Left lung (tissue), 10 donors: ENCODE results near the gene PPP1R13B. TPM values are rescaled to one million over a fixed set of nuclear protein-coding genes. Genes with fewer than 3 reads are reported as not detected.

Experiments used
- ATAC-seq: fragments of 200-7000 bp; cut with Tn5 transposase; one replicate; pipeline ENCODE4 v1.9.1; 2020; ENCODE audit warnings: moderate library complexity
- DNase-seq, 4 donors: peaks; one replicate each; pipeline ENCODE4 v3.0.0-alpha.2; 2013 to 2020
- H3K27ac ChIP-seq, 2 donors: fragments of 200-600 bp; sonication (generic) in 1 of 2; one replicate each; pipeline versions ENCODE4 v1.5.0 to v1.8.0; 2020 to 2021
- H3K27me3 ChIP-seq, 2 donors: fragments of 200-600 bp; sonication (generic) in 1 of 2; one replicate each; pipeline versions ENCODE4 v1.5.0 to v1.8.0; 2020 to 2021
- H3K36me3 ChIP-seq, 2 donors: fragments of 200-600 bp; sonication (generic) in 1 of 2; one replicate each; pipeline versions ENCODE4 v1.5.0 to v1.8.0; 2020 to 2021
- H3K4me1 ChIP-seq, 2 donors: fragments of 200-600 bp; one replicate each; pipeline ENCODE4 v1.8.0; 2021
- H3K4me3 ChIP-seq, 2 donors: fragments of 200-600 bp; sonication (generic) in 1 of 2; one replicate each; pipeline versions ENCODE4 v1.5.0 to v1.8.0; 2020 to 2021; ENCODE audit warnings: mild to moderate bottlenecking in 1 of 2
- H3K9me3 ChIP-seq, 2 donors: fragments of 200-600 bp; sonication (generic) in 1 of 2; one replicate each; pipeline versions ENCODE4 v1.5.0 to v1.8.0; 2020 to 2021
- intact Hi-C, 2 donors: fragments of 100-400 bp; cut with DNase I; formaldehyde crosslinking; loops; one replicate each; pipeline versions ENCODE4 v1.11.2 to v1.14.2; 2022
- polyA plus RNA-seq, 6 donors: library from polyadenylated mRNA; unstranded; fragments of 120-200 nt; gene quantifications; one replicate each; pipeline ENCODE4 v1.2.1, GENCODE V29; 2013; ENCODE audit not compliant: insufficient read length in 6 of 6
- total RNA-seq, 2 donors: library from RNA; stranded (reverse); fragmentation: NEBNext Ultra II Directional; extraction: Animal tissue kit (Norgen Biotek cat#: 25700); gene quantifications; one replicate each; pipeline ENCODE4 v1.2.1, GENCODE V29; 2021
- TF ChIP-seq, protein P1 (sequence below), 2 donors: fragments of 200-600 bp; sonication (generic) in 1 of 2; IDR thresholded peaks; one replicate each; pipeline versions ENCODE4 v1.5.0 to v1.8.0; 2021; ENCODE audit warnings: antibody characterized with exemption in 2 of 2
- donor health status: DM: no; HTN: yes; CAD: no.
- donor health status: DM: no; HTN: no; CAD: no.

Gene PPP1R13B
- total and polyA plus RNA-seq, 8 donors: 48.0 to 86.9 (median 61.7) TPM

DNA sequence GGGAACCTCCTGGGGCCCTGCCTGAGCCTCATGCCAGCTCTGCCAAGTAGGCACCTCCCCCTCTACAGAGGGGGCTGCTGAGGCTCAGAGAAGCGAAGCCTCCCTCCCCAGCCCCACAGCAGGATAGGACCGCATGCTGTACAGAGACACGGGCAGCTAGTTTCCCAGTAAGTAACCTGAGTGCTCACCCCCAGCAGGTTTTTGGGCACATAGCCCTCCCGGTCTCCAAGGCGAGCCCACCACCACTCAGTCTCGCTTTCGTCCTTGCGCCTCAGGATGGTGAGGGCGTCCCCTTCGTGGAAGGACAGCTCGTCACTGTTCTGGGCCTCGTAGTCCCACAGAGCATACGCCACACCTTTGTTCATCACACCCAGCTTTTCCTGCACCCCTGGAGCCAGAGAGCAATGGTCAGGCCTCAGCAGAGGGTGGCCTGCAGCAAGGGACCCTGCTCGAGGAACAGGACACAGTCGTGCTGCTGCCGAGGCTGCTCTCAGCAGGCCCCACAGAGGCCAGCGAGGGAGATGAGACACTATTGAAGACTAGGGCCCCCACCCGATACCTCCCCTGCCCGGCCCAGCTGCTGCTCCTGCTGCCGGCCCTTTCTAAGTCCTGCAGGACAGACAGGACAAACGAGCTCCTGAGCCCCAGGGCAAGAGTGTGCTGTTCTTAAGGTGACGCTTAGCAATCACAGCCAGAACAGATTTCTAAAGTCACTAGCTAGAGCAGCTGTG is 111.4 kb downstream of the PPP1R13B start:
- H3K4me3 ChIP-seq: no peak overlapping the region
- TF ChIP-seq, protein P1, sequence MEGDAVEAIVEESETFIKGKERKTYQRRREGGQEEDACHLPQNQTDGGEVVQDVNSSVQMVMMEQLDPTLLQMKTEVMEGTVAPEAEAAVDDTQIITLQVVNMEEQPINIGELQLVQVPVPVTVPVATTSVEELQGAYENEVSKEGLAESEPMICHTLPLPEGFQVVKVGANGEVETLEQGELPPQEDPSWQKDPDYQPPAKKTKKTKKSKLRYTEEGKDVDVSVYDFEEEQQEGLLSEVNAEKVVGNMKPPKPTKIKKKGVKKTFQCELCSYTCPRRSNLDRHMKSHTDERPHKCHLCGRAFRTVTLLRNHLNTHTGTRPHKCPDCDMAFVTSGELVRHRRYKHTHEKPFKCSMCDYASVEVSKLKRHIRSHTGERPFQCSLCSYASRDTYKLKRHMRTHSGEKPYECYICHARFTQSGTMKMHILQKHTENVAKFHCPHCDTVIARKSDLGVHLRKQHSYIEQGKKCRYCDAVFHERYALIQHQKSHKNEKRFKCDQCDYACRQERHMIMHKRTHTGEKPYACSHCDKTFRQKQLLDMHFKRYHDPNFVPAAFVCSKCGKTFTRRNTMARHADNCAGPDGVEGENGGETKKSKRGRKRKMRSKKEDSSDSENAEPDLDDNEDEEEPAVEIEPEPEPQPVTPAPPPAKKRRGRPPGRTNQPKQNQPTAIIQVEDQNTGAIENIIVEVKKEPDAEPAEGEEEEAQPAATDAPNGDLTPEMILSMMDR (IDR thresholded peaks at IDR 0.05): no peak
- no peaks in the 10 kb centered on the region for H3K27me3 ChIP-seq
- no peaks in the 10 kb centered on the region for H3K9me3 ChIP-seq
- DNase-seq (peak in 1 of 4 donors; percentile 67), ATAC-seq (no peak)
- intact Hi-C loops: no loop called here
- H3K27ac ChIP-seq: no peak overlapping the region
- peaks cover 0 to 95% of the 10 kb centered on the region in 2 donors for H3K36me3 ChIP-seq
- no peaks in the 10 kb centered on the region for H3K4me1 ChIP-seq

DNA sequence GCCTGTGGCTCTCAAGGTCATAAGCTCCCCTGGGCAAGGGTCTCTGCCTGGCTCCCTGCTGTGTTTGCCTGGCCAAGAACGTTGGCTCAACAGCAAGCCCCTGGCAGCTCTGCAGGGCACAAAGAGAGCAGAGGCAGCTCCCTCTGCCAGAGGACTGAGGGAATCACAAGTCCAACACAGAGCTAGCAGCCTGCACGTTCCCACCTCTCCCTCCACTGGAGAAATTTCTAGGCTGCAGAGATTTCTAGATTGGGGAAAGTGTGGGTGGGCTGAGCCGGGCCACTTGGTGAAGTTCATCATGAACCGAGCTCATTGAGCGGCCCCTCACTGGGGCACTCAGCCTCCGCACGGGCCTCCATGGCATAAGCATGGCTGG is 111.9 kb downstream of the PPP1R13B start:
- ATAC-seq: no peak
- DNase-seq: peak in 1 of 4 donors; percentile 49
- Histone ChIP-seq H3K4me1 (no peaks in the 10 kb centered on the region), H3K36me3 (peaks cover 0 to 91% of the 10 kb centered on the region in 2 donors), H3K27me3 (no peaks in the 10 kb centered on the region), H3K9me3 (no peaks in the 10 kb centered on the region), H3K4me3 (no peak overlapping the region), H3K27ac (no peak overlapping the region)
- TF ChIP-seq, protein P1 (IDR thresholded peaks at IDR 0.05): no peak
- intact Hi-C loops: no loop called here

- no peaks in the 10 kb centered on the region for H3K9me3 ChIP-seq
- no peak for ATAC-seq
- no peak overlapping the region for H3K27ac ChIP-seq
- H3K36me3 ChIP-seq: peaks cover 0 to 91% of the 10 kb centered on the region in 2 donors
- intact Hi-C loops: no loop called here
- DNase-seq: peak in 1 of 4 donors; percentile 55
- TF ChIP-seq, protein P1 (IDR thresholded peaks at IDR 0.05): no peak
- H3K4me1 ChIP-seq: no peaks in the 10 kb centered on the region
- H3K27me3 ChIP-seq: no peaks in the 10 kb centered on the region
- H3K4me3 ChIP-seq: no peak overlapping the region
Measured at GRCh38 chr14:103735022-103735421, 112.4 kb downstream of the PPP1R13B start.

DNA sequence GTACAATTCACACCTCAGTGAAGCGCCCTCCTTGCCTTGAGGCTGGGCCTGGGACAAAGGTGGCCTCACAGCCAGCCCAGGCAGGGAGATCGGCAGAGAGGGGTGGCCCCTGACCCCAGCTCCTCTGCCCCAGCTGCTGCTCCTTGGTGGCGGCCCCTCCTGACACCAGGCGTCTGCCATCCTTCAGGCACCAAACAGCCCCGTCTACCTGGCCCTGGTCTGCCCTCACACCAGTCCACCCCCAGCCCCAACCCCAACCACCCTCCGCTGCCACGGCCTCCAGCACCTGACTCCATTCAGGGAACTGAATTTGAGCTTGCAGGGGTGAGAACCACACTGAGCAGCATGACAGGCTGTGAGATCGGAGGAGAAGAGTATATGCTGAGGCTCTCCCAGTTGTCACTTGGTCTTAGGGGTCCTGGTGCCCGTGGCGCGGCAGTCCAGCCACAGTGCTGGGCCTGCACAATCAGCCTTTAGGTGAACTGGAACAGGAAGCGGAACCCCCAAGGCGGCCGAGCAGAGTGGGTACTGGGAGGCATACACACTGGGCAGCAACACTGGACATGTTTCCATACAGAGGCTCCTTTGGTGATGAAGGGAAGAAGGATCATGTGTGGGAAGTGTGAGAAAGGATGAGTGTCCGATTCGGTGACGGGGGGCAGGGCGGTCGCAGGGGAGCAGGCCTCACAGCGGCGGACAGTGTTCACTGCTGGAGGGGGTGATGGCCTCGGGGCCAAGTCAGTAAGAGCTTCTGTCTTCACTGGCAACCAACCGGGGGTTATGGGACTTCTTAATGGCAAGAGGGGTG is 113.1 kb downstream of the PPP1R13B start:
- H3K36me3 ChIP-seq: peaks cover 0 to 91% of the 10 kb centered on the region in 2 donors

More for the DNA sequence above, 113.1 kb downstream of the PPP1R13B start:
- H3K4me1 ChIP-seq: peaks cover 0 to 3% of the 10 kb centered on the region in 2 donors
- no peak overlapping the region for H3K27ac ChIP-seq
- no peak overlapping the region for H3K4me3 ChIP-seq
- no peaks in the 10 kb centered on the region for H3K27me3 ChIP-seq
- ATAC-seq (no peak), DNase-seq (peak in 1 of 4 donors; percentile 65)
- H3K9me3 ChIP-seq: no peaks in the 10 kb centered on the region
- TF ChIP-seq, protein P1 (IDR thresholded peaks at IDR 0.05): no peak
- intact Hi-C loops: no loop called here
